ENCODE data around the gene CCDC150.

- TF ChIP-seq REST (IDR thresholded peaks at IDR 0.05; ENCODE audit: insufficient read depth in 1 of 2, low read depth in 2 of 2, low read length in 2 of 2) (no peak), POLR2AphosphoS5 (IDR thresholded peaks at IDR 0.05; ENCODE audit: low read depth, low read length) (no peak), TAF1 (IDR thresholded peaks at IDR 0.05; ENCODE audit: borderline replicate concordance, insufficient read depth, low read length) (no peak)
These were observed 72.1 kb downstream of the CCDC150 start for GRCh38 chr2:196711625-196712024.

All from PFSK-1 (cell line).